ELR (cell line): ENCODE measurements around the gene SLC12A6.
"Not testable (repeated sequence)": the region's sequence is repeated elsewhere in the genome, so short reads cannot be mapped to it uniquely, and the experiment has no call there.

Experiments
- DNase-seq: peaks from one replicate; pipeline ENCODE4 v3.0.0-alpha.2; 2015; ENCODE audit warnings: low read depth

The SLC12A6 gene

DNA sequence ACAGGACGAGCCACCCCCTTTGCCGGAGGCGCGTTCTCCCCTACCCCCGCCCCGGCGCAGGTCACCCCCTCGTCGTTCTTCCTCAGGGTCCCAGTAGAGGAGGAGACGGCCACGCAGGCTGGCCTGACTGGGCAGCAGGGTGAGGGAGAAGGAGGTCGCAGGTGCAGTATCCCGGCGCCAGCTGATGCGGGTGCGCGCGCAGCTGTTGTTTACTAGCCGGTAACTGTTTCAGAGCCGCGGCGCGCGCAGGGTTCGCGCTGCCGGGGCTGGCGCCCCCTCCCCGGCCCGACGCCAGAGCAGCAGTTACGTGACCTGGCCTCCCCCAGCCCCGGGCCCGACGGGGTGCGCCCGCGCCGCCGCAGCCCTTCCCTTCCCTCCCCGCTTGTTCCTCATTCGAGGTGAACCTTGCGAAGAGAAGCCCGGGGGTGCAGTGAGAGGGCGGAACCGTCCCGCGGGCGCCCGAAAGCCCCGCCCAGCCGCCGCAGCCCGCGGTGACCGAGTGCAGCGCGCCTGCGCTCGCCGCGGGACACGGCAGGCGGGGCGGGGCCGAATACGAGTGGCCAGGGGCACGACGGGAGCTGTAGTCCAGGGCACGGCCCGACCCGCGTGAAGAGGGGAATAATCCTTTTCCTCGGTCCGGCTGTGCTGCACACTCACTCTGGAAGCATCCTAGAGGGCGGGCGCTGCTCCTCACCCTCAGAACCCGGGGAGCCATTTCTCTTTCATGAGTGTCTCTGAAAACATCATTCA is at the start of gene SLC12A6:
Gene SLC12A6, minus strand, starts transcription at position 225 of the 750 bp plus-strand sequence. CDS start 1,101 bp downstream, outside the sequence.
- DNase-seq: peak; percentile 97

DNA sequence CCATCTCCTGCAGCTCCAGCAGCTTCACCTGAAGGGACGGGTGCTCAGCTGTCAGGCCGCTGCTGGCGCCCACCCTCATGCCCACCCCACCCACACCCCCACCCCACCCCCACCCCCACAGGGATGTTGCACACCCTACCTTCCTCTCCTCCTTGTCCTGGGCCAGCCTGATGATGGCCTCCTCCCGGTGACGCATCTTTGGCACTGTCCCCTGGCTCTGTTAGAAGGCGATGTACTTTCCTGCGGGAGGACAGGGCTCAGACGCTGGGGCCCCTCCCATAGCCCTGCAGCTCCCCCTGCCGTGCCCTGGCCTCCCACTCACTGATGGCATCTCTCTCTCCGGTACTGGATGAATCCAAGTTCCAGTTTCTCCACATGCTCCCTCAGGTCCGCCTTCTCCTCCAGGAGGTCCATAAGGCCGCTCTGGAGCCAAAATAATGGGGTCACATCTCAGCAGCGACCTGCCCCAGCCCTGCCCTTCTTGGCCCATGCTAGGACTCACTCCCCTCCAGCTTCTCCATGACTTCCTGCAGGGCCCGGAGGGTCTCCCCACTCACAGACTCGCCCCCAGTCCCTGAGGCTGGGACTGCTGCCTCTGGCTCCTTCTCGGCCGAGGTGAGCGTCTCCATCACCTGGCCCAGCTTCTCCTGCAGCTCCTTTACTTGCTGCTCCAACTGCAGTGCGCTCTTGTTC is 44.4 kb upstream of the SLC12A6 start:
- DNase-seq: not testable (repeated sequence)

DNA sequence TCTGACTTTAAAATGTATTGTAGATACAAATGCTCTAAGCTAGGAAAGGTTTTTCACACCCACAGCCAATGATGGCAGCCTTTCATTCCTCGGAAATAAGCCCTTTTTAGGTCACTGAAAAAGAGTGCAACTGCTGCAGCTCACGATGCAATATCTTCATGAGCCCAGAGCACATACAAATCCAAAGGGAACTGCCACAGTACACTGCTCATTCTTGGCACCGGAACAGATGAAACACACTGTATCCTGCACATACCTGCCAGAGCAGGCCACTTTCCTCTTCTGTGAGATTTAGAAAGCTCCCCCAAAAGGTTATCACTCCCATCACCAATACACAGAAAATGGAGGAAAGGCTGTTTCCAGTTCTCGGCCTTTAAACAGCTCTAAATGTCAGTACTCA is 42.9 kb upstream of the SLC12A6 start:
- not testable (repeated sequence) for DNase-seq

DNA sequence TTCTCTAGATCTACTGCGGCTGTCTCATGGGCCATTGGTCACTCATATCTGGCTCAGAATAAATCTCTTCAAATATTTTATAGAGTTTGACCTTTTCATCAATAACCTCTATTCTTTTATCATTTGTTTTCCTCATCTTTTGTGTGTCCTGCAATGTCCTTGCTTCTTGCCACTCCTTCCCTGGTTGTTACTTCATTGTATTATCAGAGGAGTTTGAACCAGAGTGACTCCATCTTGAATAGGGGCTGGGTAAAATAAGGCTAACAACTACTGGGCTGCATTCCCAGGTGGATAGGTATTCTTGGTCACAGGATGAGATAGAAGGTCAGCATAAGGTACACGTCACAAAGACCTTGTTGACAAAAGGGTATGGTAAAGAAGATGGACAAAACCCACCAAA is 39.3 kb upstream of the SLC12A6 start:
- DNase-seq: no peak

DNA sequence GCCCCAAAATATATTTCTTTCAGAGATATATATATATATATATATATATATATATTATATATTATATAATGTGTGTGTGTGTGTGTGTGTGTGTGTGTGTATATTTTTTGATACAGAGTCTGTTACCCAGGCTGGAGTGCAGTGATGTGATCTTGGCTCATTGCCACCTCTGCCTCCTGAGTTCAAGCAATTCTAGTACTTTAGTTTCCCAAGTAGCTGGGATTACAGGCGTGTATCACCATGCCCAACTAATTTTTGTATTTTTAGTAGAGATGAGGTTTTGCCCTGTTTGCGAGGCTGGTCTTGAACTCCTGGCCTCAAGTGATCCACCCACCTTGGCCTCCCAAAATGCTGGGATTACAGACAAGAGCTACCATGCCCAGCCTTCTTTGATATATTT is 38.0 kb upstream of the SLC12A6 start:
- DNase-seq: not testable (repeated sequence)

DNA sequence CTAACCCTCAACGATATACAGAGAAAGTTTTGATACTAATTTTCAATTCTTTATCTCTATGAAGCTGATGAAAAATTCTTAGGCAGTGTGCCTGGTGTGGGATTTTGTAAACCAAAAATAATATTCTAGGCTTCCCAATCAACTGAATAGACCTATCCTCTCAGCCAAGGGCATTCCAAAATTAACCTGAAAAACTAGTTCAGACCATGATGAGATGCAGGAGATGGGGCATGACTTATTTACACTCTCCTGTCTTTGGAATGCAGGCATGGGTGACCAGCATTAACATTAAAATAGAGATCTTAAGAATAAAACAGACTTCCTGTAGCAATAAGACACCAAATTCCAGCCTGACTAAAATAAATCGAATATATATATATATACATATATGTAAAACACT is 37.2 kb upstream of the SLC12A6 start:
- no peak for DNase-seq

DNA sequence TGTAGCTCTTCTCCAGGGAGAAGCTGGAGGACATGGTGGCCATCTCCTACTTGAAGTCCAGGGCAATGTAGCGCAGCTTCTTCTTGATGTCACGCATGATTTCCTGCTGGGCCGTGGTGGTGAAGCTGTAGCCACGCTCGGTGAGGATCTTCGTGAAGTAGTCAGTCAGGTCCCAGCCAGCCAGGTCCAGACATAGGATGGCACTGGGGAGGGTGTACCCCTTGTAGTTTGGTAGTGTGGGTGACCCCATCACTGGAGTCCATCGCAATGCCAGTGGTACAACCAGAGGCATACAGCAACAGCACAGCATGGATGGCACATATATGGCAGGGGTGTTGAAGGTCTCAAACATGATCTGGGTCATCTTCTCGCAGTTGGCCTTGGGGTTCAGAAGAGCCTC is 36.4 kb upstream of the SLC12A6 start:
- DNase-seq: no peak

DNA sequence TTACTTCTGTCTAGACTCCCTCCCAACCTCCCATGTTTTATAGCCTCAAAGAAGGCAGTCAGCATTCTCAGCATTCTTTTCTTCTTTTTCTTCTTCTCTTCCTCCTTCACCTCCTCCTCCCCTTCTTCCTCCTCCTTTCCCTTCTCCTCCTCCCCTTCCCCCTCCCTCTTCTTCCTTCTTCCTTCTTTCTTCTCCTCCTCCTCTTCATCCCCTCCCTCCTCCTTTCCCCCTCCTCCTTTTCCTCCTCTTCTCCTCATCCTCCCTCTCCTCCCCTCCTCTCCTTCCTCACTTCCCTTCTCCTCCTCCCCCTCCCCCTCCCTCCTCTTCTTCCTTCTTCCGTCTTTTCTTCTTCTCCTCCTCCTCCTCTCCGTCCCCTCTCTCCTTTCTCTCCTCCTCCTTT is 33.1 kb upstream of the SLC12A6 start:
- DNase-seq: no peak

DNA sequence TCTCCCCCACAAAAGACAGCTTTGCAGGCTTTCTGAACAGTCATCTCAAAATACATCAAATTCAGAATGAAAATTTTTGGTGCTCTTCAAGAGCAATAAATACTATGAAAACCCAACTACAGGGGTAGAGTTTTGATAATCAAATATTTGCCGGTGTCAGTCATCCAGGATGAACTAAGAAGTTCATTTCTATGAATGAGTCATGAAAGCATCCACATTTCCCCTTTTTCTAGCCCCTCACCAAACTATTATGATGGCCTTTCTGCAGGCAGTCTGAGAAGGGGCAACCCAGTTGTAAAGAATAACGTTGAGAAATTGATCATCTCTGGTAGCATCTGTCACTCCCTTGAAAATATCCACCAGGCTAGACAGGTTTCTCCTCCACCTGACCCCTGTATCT is 32.5 kb upstream of the SLC12A6 start:
- no peak for DNase-seq

DNA sequence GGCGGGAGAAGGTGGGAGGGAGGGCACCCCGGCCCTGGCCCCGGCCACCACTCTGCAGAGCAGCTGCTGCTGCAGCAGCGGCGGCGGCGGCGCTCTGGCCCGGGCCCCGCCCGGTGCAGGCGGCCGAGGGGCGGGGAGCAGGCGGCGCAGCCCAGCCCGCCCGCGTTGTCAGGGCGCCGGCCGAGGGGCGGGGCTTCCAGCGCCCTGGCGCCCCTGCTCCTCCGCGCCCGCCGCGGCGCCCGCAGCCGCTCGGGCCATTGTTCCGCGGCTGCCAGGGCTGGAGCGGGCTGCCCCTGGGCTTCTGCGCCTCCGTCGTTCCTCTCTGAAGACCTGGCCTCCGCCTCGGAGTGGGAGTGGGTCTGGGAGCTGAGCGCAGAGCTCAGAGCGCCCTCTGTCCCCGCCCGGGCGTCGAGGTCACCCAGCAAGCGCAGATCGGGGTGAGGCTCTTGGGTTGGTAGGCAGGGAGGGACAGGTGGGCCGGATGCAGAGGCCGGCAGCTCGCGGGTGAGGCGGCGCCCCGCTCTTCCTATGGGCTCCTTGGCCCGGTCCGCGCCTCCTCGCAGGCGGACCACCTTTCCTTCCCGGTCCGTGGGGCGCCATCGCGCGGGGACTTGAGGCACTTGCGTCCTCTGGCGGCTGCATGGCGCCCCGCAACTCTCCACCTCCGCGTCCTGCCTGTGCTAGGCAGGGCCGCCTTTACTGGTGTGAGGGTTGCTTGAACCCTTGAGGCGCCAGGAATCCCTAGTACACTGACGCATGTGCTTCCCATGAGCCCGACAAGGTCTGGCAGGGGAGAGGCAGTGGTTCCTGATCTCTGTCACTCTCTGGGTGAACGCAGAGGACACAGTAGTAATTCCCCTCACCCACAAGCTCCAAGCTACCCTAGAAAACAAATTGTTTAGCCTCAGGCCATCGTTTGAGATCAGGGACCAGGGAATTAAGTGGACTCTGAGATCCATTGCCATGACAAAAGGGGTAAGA is 29.8 kb upstream of the SLC12A6 start, which contains the start of gene LPCAT4:
Gene LPCAT4, minus strand, starts transcription at position 96 of the 981 bp plus-strand sequence. CDS start 96 bp downstream, outside the sequence.
- DNase-seq: peak; percentile 90

DNA sequence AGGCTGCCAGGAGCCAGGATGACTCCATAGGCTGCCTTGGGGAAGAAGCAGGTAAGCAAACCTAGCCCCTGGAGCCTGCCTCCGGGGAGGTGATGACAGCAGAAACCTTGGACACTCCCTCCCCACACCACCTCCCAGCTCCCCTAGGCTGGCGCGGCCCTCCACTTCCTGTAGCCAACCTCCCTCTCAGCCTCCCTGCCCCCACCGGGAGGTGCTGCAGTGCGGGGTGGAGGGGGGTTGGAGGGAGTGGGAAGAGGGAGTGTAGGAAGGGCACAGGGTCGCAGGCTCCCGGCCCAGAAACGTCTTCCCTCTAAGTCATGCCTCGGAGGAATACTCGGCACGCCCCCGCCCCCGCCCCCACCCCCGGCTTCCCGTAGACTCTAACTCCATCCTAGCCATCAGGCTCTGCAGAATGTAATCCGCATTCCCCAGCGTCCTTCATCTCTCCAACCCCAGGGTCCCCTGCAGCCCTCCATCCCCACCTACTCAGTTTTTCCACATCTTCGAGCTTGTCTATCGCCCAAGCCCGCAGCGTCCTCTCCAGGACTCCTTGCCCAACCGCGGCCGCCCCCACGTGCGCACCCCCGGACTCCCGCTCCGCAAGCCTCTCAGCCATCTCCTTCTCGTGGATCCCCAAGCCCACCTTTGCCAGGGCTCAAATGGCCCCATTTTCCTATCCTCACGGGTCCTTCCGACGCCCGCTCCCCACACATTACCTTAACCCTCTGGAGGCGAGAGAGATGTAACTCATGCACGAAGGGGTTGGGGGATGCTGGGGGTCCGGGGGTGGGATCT is 28.9 kb upstream of the SLC12A6 start:
- peak; percentile 70 for DNase-seq

DNA sequence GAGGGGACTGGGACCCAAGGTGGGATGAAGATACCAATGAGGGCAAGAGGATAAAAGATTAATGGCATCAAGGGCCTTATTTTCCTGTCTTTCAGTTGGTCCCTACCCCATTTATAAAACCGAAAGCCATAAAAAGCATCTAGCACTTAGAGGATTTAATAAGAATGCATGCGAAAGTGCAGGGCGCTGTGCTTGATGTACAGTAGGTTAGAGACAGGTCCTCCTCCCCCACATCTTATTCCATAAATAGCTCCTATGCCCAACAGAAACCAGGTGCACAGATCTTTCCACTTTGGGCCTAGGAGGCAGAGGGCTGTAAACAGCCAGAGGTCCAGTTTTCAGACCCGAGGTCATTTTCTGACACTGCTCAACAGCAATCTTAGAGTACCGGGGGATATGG is 28.3 kb upstream of the SLC12A6 start:
- DNase-seq: no peak

DNA sequence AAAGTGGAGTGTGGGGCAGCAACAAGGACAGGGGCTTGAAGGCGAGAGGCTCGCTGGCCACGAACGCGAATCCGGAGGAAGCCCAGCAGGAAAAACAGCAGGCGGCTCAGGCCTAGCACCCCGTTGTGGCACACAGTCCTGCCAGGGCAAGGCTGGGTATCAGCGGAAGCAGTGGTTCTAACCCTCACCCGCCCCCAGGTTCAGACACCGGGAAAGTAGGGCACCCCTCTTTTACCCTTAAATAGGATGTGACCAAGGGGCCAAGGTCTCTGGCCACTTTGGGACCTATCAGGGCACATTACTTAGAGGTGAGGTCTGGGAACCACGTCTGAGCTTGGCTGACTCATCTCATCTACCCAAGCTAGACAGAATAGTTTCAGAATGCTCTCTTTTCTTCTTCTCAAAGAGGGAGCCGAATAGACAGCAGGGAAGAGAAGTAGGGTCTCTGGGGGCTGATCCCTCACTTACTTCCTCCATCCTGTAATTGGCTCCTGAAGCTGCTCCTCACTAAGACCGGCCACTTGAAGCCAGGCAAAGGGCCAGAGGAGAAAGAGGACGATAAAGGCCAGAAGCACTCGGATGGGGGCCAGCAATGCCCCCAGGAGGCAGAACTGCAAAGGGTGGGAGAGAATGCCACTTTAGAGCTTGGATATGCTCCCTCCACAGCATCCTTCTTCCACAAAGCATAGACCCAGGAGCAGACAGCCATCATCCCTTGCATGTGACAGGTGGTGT is 27.7 kb upstream of the SLC12A6 start:
- DNase-seq: peak; percentile 3

DNA sequence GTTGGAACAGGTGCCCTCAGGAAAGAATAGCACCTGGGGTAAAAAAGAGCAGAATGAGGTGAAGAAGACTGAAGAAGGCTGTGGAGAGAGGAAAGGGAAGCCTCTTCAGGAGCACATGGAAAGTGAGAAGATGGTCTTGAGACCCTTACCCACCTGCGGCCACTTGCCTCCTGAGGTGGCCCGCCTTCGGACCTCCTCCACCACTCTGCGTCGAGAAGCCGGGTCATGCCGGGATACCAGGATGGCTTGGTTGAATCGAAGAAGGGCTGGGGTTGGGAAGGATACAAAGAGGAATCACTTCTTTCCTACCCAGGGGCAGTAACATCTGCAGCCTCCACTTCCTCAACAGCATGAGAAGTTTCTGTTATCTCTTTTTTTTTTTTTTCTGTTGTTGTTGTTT is 26.5 kb upstream of the SLC12A6 start:
- no peak for DNase-seq

DNA sequence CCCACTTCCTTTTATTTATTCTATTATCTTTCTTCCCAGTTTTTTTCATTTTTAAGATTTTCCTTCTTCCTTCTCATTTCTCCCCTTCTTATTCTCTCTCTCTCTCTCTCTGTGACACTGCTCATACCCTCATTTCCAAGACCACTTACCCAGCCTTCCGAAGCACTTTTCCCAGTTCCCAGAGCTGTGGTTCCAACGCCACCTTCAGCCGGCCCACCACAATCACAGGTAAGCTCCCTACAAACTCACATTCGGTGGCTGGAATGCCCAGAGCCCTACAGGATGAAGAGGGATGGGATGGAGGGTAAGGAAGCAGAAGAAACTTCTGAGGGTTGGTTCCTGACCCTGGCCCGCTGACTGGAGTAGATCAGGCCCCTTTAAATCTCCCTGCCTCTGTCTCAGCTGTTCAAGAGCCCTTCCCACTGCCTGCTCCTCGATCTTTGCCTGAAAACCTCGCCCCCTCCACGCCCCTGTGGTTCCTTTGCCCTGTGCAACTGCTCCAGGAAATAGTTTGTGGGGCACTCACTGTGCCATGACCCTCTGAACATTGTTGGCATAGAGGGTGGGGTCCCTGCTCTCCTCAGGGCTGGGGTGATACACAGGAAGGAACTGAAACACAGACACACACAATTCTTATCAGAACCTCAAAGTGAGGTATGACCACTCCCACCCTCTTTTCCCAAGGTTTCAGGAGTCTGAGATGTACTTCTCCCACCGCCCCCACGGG is 24.6 kb upstream of the SLC12A6 start:
- DNase-seq: no peak

DNA sequence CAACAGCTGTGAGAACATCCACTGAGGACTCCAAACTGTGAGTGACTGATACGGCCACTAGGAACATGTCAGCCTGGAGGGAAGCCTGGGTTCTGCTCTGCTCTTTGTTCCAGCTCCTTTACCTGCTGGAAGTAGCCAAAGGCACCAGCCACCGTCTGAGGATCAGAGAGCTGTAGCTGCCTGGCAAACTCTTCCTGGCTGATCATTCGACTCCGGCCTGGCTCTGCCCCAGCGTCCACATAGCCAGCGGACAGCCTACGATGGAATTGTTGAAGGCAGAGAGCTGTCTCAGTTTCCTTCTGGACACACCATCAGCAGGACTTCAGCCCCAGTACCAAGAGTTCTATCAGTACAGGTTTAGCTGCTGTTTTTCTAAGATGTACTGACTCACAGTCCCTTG is 23.7 kb upstream of the SLC12A6 start:
- DNase-seq: no peak

DNA sequence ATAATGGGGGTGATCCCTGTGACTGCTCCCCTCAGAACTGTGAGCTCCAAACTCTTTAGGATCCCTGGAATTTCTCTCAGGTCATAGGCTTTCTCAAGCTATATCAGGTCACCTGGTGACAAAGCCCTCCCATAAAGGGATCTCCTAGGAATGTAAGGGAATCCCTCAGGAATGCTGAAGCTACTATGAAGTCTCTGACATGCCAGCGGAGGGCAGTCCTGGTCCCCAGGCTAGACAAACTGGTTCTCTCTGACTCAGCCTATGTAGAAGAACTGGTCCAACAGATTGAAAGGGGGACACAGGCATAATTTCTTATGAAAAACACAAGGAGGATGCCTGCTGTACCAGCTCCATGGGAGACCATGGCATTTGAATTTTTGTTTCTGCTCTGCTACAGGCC is 22.7 kb upstream of the SLC12A6 start:
- peak; percentile 40 for DNase-seq

DNA sequence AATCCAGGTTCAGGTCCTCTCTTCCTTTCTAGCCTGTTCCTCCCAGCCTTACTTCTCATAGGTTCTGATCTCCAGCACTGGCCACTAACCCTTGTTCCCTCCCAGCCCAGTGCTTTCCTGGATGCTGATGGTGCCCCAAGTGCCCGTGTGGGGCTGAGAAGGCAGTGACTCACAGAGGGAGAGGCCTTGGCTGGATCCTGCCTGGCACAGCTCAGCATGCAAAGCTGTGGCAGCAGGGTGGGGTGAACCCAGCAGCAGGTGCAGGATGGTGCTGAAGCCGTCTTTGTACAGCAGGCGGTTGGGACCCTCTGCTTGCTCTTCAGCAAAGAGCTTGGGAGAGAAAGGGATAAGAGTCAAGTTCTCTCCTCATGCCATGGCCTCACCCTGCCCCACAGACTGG is 21.8 kb upstream of the SLC12A6 start:
- DNase-seq: no peak

DNA sequence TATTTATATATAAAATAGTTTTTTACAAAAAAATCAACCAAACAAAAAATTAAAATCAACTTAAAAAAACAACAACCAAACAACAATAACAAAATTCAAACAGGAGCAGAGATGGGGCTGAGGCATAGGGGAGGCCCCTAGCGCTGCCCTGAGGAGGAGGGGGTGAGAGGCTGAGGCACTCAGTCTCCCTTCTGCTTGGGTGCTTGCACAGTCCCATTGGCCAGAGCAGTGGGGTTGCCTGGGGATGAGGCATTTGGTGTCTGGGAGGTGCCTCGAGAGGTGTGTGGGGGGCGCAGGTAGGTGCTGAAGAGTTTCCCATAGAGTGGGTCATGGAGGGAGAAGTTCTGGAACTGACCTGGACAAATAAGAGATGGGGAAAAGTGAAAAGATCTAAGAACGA is 21.4 kb upstream of the SLC12A6 start:
- no peak for DNase-seq

DNA sequence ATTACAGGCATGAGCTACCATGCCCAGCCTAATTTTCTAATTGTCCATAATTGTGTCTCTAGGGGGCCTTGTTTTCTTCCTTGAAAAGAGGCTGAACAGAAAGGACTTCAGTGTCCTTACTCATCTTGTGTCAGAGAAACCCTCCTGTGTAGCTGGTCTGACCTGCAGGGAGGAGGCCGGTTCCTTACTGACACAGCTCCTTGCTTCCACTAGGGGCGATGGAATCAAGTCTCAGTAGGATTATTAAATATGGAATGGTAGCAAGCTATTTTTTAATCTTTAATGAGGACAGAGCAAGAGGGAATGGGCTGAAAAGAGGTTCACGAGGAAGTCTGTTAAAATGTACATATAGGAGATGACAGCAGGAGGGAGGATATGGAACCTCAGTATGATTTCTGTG is 20.8 kb upstream of the SLC12A6 start:
- DNase-seq: peak; percentile 64
